ENCODE data around the gene DDX24. TPM values are rescaled to one million over a fixed set of nuclear protein-coding genes. Genes with fewer than 3 reads are reported as not detected.

DDX24 gene
- total RNA-seq, 4 donors from 2014 or later, result 70.2 to 319 (median 87.7) TPM

- Histone ChIP-seq H3K4me1 (peaks cover 0 to 21% (median 13%) of the 10 kb centered on the region in 4 donors), H3K4me3 (no peak overlapping the region), H3K9me3 (no peaks in the 10 kb centered on the region), H3K36me3 (no peaks in the 10 kb centered on the region), H3K27me3 (no peaks in the 10 kb centered on the region), H3K27ac (no peak overlapping the region)
- TF ChIP-seq EP300 (IDR thresholded peaks at IDR 0.05; ENCODE audit: low read depth) (no peak), POLR2AphosphoS5 (IDR thresholded peaks at IDR 0.05) (no peak), CTCF (IDR thresholded peaks at IDR 0.05) (no peak), POLR2A (IDR thresholded peaks at IDR 0.05) (no peak)
- DNase-seq, result no peak
- intact Hi-C loops (cut with DNase I; ENCODE audit: low total_unique reads), result no loop called here
- in situ Hi-C loops (cut with MboI; ENCODE audit: low pct_ligation_motif_present in 1 of 4, low pct_unique_long_range_greater_than_20kb in 1 of 4, low sequenced_read_pairs in 3 of 4), result loop anchor here in 2 of 4 donors (10.0 kb wide), 1 partner anchor 105 kb away; no protein-coding TSS in a partner anchor
- 70 to 88% methylated on average over 4 to 7 of the region's 7 CpGs for WGBS, 2 donors (ENCODE audit: low coverage in 1 of 2)
Observed at GRCh38 chr14:94029671-94030203, 51.3 kb downstream of the DDX24 start.

- H3K9me3 ChIP-seq, result no peaks in the 10 kb centered on the region
- TF ChIP-seq POLR2A (IDR thresholded peaks at IDR 0.05) (no peak), CTCF (IDR thresholded peaks at IDR 0.05) (no peak), EP300 (IDR thresholded peaks at IDR 0.05; ENCODE audit: low read depth) (no peak), POLR2AphosphoS5 (IDR thresholded peaks at IDR 0.05) (no peak)
- H3K27me3 ChIP-seq, result no peaks in the 10 kb centered on the region
- in situ Hi-C loops (cut with MboI; ENCODE audit: low pct_ligation_motif_present in 1 of 4, low pct_unique_long_range_greater_than_20kb in 1 of 4, low sequenced_read_pairs in 3 of 4), result no loop called here
- no peak for DNase-seq
- peaks cover 0 to 21% (median 13%) of the 10 kb centered on the region in 4 donors for H3K4me1 ChIP-seq
- 47 to 53% methylated on average over 4 of the region's 4 CpGs for WGBS, 2 donors (ENCODE audit: low coverage in 1 of 2)
- H3K4me3 ChIP-seq, result no peak overlapping the region
- H3K36me3 ChIP-seq, result no peaks in the 10 kb centered on the region
- intact Hi-C loops (cut with DNase I; ENCODE audit: low total_unique reads), result no loop called here
- no peak overlapping the region for H3K27ac ChIP-seq
Observed at GRCh38 chr14:94029265-94029664, 51.7 kb downstream of the DDX24 start.

- TF ChIP-seq CTCF (IDR thresholded peaks at IDR 0.05), result no peak
- TF ChIP-seq POLR2AphosphoS5 (IDR thresholded peaks at IDR 0.05), result no peak
- no peak for TF ChIP-seq POLR2A (IDR thresholded peaks at IDR 0.05)
- no peak for TF ChIP-seq EP300 (IDR thresholded peaks at IDR 0.05; ENCODE audit: low read depth)
- H3K4me3 ChIP-seq, result no peak overlapping the region
- 56 to 80% methylated on average over 3 to 4 of the region's 4 CpGs for WGBS, 2 donors (ENCODE audit: low coverage in 1 of 2)
- peaks cover 0 to 21% (median 13%) of the 10 kb centered on the region in 4 donors for H3K4me1 ChIP-seq
- H3K27me3 ChIP-seq, result no peaks in the 10 kb centered on the region
- no peaks in the 10 kb centered on the region for H3K36me3 ChIP-seq
- in situ Hi-C loops (cut with MboI; ENCODE audit: low pct_ligation_motif_present in 1 of 4, low pct_unique_long_range_greater_than_20kb in 1 of 4, low sequenced_read_pairs in 3 of 4), result no loop called here
- no peak overlapping the region for H3K27ac ChIP-seq
- H3K9me3 ChIP-seq, result no peaks in the 10 kb centered on the region
- DNase-seq, result no peak
- intact Hi-C loops (cut with DNase I; ENCODE audit: low total_unique reads), result no loop called here
Observed at GRCh38 chr14:94028450-94028826, 52.6 kb downstream of the DDX24 start.

- in situ Hi-C loops (cut with MboI; ENCODE audit: low pct_ligation_motif_present in 1 of 4, low pct_unique_long_range_greater_than_20kb in 1 of 4, low sequenced_read_pairs in 3 of 4), result no loop called here
- H3K27ac ChIP-seq, result no peak overlapping the region
- 88% methylated on average over 13 of the region's 14 CpGs; no CpG with 5 or more reads in 1 of the 2 donors for WGBS, 2 donors (ENCODE audit: low coverage in 1 of 2)
- TF ChIP-seq POLR2A (IDR thresholded peaks at IDR 0.05) (no peak), POLR2AphosphoS5 (IDR thresholded peaks at IDR 0.05) (no peak), CTCF (IDR thresholded peaks at IDR 0.05) (no peak), EP300 (IDR thresholded peaks at IDR 0.05; ENCODE audit: low read depth) (no peak)
- H3K4me1 ChIP-seq, result peaks cover 0 to 21% (median 13%) of the 10 kb centered on the region in 4 donors
- intact Hi-C loops (cut with DNase I; ENCODE audit: low total_unique reads), result no loop called here
- H3K9me3 ChIP-seq, result no peaks in the 10 kb centered on the region
- no peak for DNase-seq
- H3K27me3 ChIP-seq, result no peaks in the 10 kb centered on the region
- H3K4me3 ChIP-seq, result no peak overlapping the region
- H3K36me3 ChIP-seq, result no peaks in the 10 kb centered on the region
Observed at GRCh38 chr14:94027566-94028449, 53.2 kb downstream of the DDX24 start.

Data from transverse colon (tissue), 4 donors.